ENCODE measurements around the gene RETREG3. TPM values are rescaled to one million over a fixed set of nuclear protein-coding genes. Genes with fewer than 3 reads are reported as not detected.

RETREG3 gene
- total RNA-seq, 1 experiment from 2014 or later = 38.5 TPM

DNA sequence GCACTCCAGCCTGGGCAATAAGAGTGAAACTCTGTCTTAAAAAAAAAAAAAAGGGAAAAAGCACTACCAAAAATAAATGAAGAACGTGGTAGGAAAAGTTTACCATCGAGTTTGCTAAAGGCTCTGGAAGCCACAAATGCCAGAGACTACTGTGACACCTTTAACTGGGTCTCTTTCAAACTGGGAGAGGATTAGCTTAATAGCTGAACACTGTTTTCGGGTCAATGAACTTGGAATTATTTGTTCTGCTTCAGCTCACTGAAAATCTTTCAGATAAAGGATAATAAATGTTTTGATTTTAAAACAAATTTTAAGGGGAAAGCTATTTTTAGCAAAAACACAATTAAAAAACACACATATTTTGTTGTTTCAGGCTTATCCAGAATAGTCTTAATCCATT lies 1.4 kb downstream of the RETREG3 start:
- ChIA-PET CTCF (interaction anchor here (2.5 to 3.1 kb wide), 2 partner anchors 29 to 72 kb away, joined by 10 to 17 read pairs; no protein-coding TSS in a partner anchor), POLR2A (interaction anchor here (0.7 to 1.3 kb wide), 2 partner anchors 30 to 136 kb away, joined by 3 to 4 read pairs; partner anchors contain the start of gene PSMC3IP), RAD21 (ENCODE audit: low non-redundant PET in 1 of 2, low total read pairs in 2 of 2, uncharacterized antibody in 2 of 2, unreplicated experiment in 2 of 2) (no interaction called here)
- Histone ChIP-seq H3K27me3 (ENCODE audit: insufficient read depth, low read length) (no peaks in the 10 kb centered on the region), H4K20me1 (ENCODE audit: insufficient read depth) (no peaks in the 10 kb centered on the region), H3K4me1 (ENCODE audit: control insufficient read depth in 1 of 2, insufficient read depth in 2 of 2, low read length in 2 of 2) (peaks cover 0 to 12% of the 10 kb centered on the region in 2 experiments; a peak in 3 of 4 replicates), H3K79me2 (ENCODE audit: insufficient read depth, low read length) (peaks cover 84% of the 10 kb centered on the region), H3K9me3 (ENCODE audit: control insufficient read depth in 1 of 2, insufficient read depth in 1 of 2, low read depth in 1 of 2, low read length in 2 of 2) (no peaks in the 10 kb centered on the region), H3K4me3 (replicated peaks in 1 of 2; ENCODE audit: low read depth in 1 of 2, low read length in 2 of 2) (peak overlapping the region; percentile 85 to 94), H3K36me3 (ENCODE audit: control insufficient read depth in 1 of 2, insufficient read depth in 2 of 2, low read length in 2 of 2) (peaks cover 12 to 15% of the 10 kb centered on the region in 2 experiments; a peak in 3 of 4 replicates), H3K27ac (ENCODE audit: low read depth, low read length) (no peak overlapping the region), H2AFZ (ENCODE audit: low read depth, low read length, poor library complexity, severe bottlenecking) (no peak overlapping the region), H3K4me2 (ENCODE audit: low read length) (peak overlapping the region; percentile 83), H3K9me2 (ENCODE audit: insufficient read depth) (no peaks in the 10 kb centered on the region), H3K9ac (ENCODE audit: low read length) (peak overlapping the region; percentile 75)
- TF ChIP-seq EZH2phosphoT487 (IDR thresholded peaks at IDR 0.05; ENCODE audit: borderline replicate concordance) (no peak), POLR2A (IDR thresholded peaks at IDR 0.05; ENCODE audit: borderline replicate concordance, extremely low read depth, insufficient read depth, insufficient read length) (no peak), ZFX (IDR thresholded peaks at IDR 0.05) (no peak), POLR2AphosphoS5 (IDR thresholded peaks at IDR 0.05; ENCODE audit: low read depth, low read length) (no peak), CBX3 (IDR thresholded peaks at IDR 0.05; ENCODE audit: low read depth) (no peak), SP1 (IDR thresholded peaks at IDR 0.05; ENCODE audit: low read depth) (no peak), YY1 (IDR thresholded peaks at IDR 0.05; ENCODE audit: extremely low read depth, insufficient replicate concordance, low read depth, low read length) (no peak), JUND (IDR thresholded peaks at IDR 0.05) (no peak), ELF1 (IDR thresholded peaks at IDR 0.05; ENCODE audit: borderline replicate concordance, low read depth) (no peak), ZNF274 (IDR thresholded peaks at IDR 0.05; ENCODE audit: low read depth, low read length) (no peak), FOSL1 (IDR thresholded peaks at IDR 0.05; ENCODE audit: low read depth) (no peak)
- TF ChIP-seq, protein P1, sequence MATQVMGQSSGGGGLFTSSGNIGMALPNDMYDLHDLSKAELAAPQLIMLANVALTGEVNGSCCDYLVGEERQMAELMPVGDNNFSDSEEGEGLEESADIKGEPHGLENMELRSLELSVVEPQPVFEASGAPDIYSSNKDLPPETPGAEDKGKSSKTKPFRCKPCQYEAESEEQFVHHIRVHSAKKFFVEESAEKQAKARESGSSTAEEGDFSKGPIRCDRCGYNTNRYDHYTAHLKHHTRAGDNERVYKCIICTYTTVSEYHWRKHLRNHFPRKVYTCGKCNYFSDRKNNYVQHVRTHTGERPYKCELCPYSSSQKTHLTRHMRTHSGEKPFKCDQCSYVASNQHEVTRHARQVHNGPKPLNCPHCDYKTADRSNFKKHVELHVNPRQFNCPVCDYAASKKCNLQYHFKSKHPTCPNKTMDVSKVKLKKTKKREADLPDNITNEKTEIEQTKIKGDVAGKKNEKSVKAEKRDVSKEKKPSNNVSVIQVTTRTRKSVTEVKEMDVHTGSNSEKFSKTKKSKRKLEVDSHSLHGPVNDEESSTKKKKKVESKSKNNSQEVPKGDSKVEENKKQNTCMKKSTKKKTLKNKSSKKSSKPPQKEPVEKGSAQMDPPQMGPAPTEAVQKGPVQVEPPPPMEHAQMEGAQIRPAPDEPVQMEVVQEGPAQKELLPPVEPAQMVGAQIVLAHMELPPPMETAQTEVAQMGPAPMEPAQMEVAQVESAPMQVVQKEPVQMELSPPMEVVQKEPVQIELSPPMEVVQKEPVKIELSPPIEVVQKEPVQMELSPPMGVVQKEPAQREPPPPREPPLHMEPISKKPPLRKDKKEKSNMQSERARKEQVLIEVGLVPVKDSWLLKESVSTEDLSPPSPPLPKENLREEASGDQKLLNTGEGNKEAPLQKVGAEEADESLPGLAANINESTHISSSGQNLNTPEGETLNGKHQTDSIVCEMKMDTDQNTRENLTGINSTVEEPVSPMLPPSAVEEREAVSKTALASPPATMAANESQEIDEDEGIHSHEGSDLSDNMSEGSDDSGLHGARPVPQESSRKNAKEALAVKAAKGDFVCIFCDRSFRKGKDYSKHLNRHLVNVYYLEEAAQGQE (IDR thresholded peaks at IDR 0.05; ENCODE audit: low read depth) = no peak
- TF ChIP-seq, protein P2, sequence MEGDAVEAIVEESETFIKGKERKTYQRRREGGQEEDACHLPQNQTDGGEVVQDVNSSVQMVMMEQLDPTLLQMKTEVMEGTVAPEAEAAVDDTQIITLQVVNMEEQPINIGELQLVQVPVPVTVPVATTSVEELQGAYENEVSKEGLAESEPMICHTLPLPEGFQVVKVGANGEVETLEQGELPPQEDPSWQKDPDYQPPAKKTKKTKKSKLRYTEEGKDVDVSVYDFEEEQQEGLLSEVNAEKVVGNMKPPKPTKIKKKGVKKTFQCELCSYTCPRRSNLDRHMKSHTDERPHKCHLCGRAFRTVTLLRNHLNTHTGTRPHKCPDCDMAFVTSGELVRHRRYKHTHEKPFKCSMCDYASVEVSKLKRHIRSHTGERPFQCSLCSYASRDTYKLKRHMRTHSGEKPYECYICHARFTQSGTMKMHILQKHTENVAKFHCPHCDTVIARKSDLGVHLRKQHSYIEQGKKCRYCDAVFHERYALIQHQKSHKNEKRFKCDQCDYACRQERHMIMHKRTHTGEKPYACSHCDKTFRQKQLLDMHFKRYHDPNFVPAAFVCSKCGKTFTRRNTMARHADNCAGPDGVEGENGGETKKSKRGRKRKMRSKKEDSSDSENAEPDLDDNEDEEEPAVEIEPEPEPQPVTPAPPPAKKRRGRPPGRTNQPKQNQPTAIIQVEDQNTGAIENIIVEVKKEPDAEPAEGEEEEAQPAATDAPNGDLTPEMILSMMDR (IDR thresholded peaks at IDR 0.05 in 2 of 3, conservative IDR thresholded peaks at IDR 0.05 in 1 of 3; ENCODE audit: borderline replicate concordance in 1 of 3, insufficient read depth in 1 of 3, low read depth in 2 of 3, low read length in 2 of 3) = no peak
- TF ChIP-seq, protein P3, sequence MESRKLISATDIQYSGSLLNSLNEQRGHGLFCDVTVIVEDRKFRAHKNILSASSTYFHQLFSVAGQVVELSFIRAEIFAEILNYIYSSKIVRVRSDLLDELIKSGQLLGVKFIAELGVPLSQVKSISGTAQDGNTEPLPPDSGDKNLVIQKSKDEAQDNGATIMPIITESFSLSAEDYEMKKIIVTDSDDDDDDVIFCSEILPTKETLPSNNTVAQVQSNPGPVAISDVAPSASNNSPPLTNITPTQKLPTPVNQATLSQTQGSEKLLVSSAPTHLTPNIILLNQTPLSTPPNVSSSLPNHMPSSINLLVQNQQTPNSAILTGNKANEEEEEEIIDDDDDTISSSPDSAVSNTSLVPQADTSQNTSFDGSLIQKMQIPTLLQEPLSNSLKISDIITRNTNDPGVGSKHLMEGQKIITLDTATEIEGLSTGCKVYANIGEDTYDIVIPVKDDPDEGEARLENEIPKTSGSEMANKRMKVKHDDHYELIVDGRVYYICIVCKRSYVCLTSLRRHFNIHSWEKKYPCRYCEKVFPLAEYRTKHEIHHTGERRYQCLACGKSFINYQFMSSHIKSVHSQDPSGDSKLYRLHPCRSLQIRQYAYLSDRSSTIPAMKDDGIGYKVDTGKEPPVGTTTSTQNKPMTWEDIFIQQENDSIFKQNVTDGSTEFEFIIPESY (IDR thresholded peaks at IDR 0.05; ENCODE audit: extremely low read depth, insufficient replicate concordance, low read length) = no peak
- TF ChIP-seq, protein P4, sequence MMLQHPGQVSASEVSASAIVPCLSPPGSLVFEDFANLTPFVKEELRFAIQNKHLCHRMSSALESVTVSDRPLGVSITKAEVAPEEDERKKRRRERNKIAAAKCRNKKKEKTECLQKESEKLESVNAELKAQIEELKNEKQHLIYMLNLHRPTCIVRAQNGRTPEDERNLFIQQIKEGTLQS (IDR thresholded peaks at IDR 0.05) = no peak
- no peak for DNase-seq (ENCODE audit: low read depth, low spot score)
- no TSS peak for BruUV-seq (replicated peaks)
- intact Hi-C loops (cut with micrococcal nuclease) = loop anchor here (2.0 kb wide), 1 partner anchor 71 kb away; no protein-coding TSS in a partner anchor
- ATAC-seq = no peak
